Thyroid gland (tissue), 4 donors: ENCODE results near the gene EIF3K.

Experiments used
- CTCF ChIP-seq, 6 experiments: fragments of 200-600 bp in 3 of 6; fragments of 450-650 bp in 3 of 6; sonication (generic) in 3 of 6; IDR thresholded peaks; one replicate each; pipeline ENCODE4 v1.5.1; 2016 to 2019; ENCODE audit warnings: antibody characterized with exemption in 6 of 6, mild to moderate bottlenecking in 2 of 6, inconsistent platforms in 1 of 6, moderate library complexity in 1 of 6
- POLR2A ChIP-seq, 2 donors: fragments of 450-650 bp; IDR thresholded peaks; one replicate each; pipeline ENCODE4 v1.6.1; 2017; ENCODE audit warnings: antibody characterized with exemption in 2 of 2, mild to moderate bottlenecking in 2 of 2, moderate library complexity in 1 of 2

- TF ChIP-seq CTCF (IDR thresholded peaks at IDR 0.05), result no peak
- TF ChIP-seq POLR2A (IDR thresholded peaks at IDR 0.05), result no peak
These were observed 12.9 kb upstream of the EIF3K start for GRCh38 chr19:38606131-38606530.
